Measurements from ENCODE around the gene KCTD16.

GRCh38 chr5:144198386-144198785, 27.7 kb downstream of the KCTD16 start:
- no peak for TF ChIP-seq CTCF (IDR thresholded peaks at IDR 0.05; ENCODE audit: insufficient read depth, low read depth, low read length)
- TF ChIP-seq EZH2 (IDR thresholded peaks at IDR 0.05; ENCODE audit: insufficient read depth, low read length): no peak
